K562 (cell line): ENCODE results near the gene OR2B2. TPM values are rescaled to one million over a fixed set of nuclear protein-coding genes. Genes with fewer than 3 reads are reported as not detected.

Source experiments
- BCOR ChIP-seq: fragments of 450-650 bp; IDR thresholded peaks from 2 replicates; pipeline ENCODE4 v1.6.1; 2016
- CBX8 ChIP-seq: fragments of 200-600 bp; sonication (generic); IDR thresholded peaks from 2 replicates; pipeline ENCODE4 v1.6.1; 2012; ENCODE audit warnings: borderline replicate concordance, mixed run types, low read depth, mild to moderate bottlenecking, moderate library complexity, mixed read lengths, low read length, control low read depth, inconsistent platforms; ENCODE audit not compliant: poor library complexity, severe bottlenecking; ENCODE audit errors: extremely low read depth
- ETV6 ChIP-seq, 3 experiments: fragments of 150-350 bp in 1 of 3; sonication (generic) in 1 of 3; formaldehyde crosslinking in 1 of 3; IDR thresholded peaks; 2 replicates each; pipeline versions ENCODE4 v1.6.1 to v1.8.0; 2014 to 2022; ENCODE audit warnings: borderline replicate concordance in 2 of 3, low read depth in 2 of 3, antibody characterized with exemption in 1 of 3, low read length in 1 of 3, mild to moderate bottlenecking in 1 of 3, missing genetic modification reagents in 1 of 3
- HCFC1 ChIP-seq: IDR thresholded peaks from 2 replicates; pipeline ENCODE4 v1.6.1; 2012; ENCODE audit warnings: low read depth, low read length, improper control_type of control experiment
- MAZ ChIP-seq, 2 experiments: fragments of 450-650 bp in 1 of 2; sonication (generic) in 1 of 2; formaldehyde crosslinking; IDR thresholded peaks in 1 of 2; conservative IDR thresholded peaks in 1 of 2; 2 replicates each; pipeline versions ENCODE4 v1.4.0 to v1.5.0; 2020; ENCODE audit warnings: mild to moderate bottlenecking in 1 of 2, missing genetic modification reagents in 1 of 2
- MTA3 ChIP-seq: fragments of 450-650 bp; formaldehyde crosslinking; IDR thresholded peaks from 2 replicates; pipeline ENCODE4 v1.6.1; 2017; ENCODE audit warnings: mild to moderate bottlenecking, borderline replicate concordance
- REST ChIP-seq, 2 experiments: fragments of 450-650 bp; formaldehyde crosslinking in 1 of 2; IDR thresholded peaks; 2 replicates each; pipeline versions ENCODE4 v1.4.0 to v1.6.1; 2014 to 2020; ENCODE audit warnings: mild to moderate bottlenecking in 2 of 2, borderline replicate concordance in 1 of 2, low read depth in 1 of 2
- RHOXF2B ChIP-seq: fragments of 250-450 bp; sonication (Bioruptor Pico); conservative IDR thresholded peaks from 2 replicates; pipeline ENCODE4 v1.5.1; 2021
- RNF2 ChIP-seq: sonication (generic); IDR thresholded peaks from 2 replicates; pipeline ENCODE4 v1.6.1; 2016
- ZBTB1 ChIP-seq: sonication (generic); formaldehyde crosslinking; IDR thresholded peaks from 2 replicates; pipeline ENCODE4 v1.8.1; 2023; ENCODE audit warnings: missing genetic modification reagents, low read depth, mild to moderate bottlenecking, borderline replicate concordance
- ZNF584 ChIP-seq: fragments of 200-800 bp; sonication (Bioruptor generic); IDR thresholded peaks from 2 replicates; pipeline ENCODE4 v1.6.1; 2016; ENCODE audit warnings: low read depth, mild to moderate bottlenecking, missing genetic modification characterization, missing compliant biosample characterization
- polyA plus RNA-seq, 8 experiments: library from polyadenylated mRNA; depleted of rRNA in 4 of 8; stranded (reverse) in 5 of 8; unstranded in 3 of 8; fragments of >200 nt; fragmentation: Nextera tagmentation in 2 of 8; fragmentation: Illumina TruSeq in 1 of 8; extraction: Ambion mirVana in 2 of 8; extraction: Trizol in 1 of 8; gene quantifications; 2 replicates each; pipeline versions ENCODE4 v1.2.1 to v1.2.3, GENCODE V29; 2011 to 2014; ENCODE audit warnings: inconsistent platforms in 1 of 8, missing spikeins in 1 of 8
- total RNA-seq, 7 experiments: library from RNA; depleted of rRNA in 6 of 7; stranded (reverse); fragments of >200 nt in 6 of 7; fragmentation: Illumina TruSeq in 2 of 7; extraction: Trizol in 2 of 7; gene quantifications; 2 replicates each; pipeline versions ENCODE4 v1.2.1 to v1.2.3, GENCODE V29; 2011 to 2021; ENCODE audit warnings: low replicate concordance in 1 of 7
- TF ChIP-seq, protein P1 (sequence below): sonication (generic); formaldehyde crosslinking; IDR thresholded peaks from 2 replicates; pipeline ENCODE4 v1.8.0; 2022; ENCODE audit warnings: mild to moderate bottlenecking, low read depth, missing genetic modification reagents
- TF ChIP-seq, protein P2 (sequence below): IDR thresholded peaks from 2 replicates; pipeline ENCODE4 v1.6.1; 2011; ENCODE audit not compliant: insufficient read length; ENCODE audit errors: extremely low read depth

OR2B2 gene
- total and polyA plus RNA-seq, 9 of the 15 experiments (the other 6 are each of a cell fraction or from before 2014, with no cell fraction given): 0.24 TPM; not detected in 8

- TF ChIP-seq BCOR (peak; percentile 45; the same call in 1 of the 2 replicates), HCFC1 (no peak), MTA3 (peak; percentile 95), ETV6 (IDR thresholded peaks at IDR 0.05; ENCODE audit: borderline replicate concordance in 1 of 2, low read depth in 2 of 2, low read length in 1 of 2) (no peak), ETV6 (CRISPR knock-in tag; IDR thresholded peaks at IDR 0.05; ENCODE audit: borderline replicate concordance) (no peak), ZNF584 (CRISPR knock-in tag) (0 out of 2 replicates have a peak, but pooled peaks have one; percentile 55), MAZ (CRISPR knock-in tag; conservative IDR thresholded peaks at IDR 0.05 in 1 of 2, IDR thresholded peaks at IDR 0.05 in 1 of 2) (peak; percentile 2 to 51; a peak in 1 of 4 replicates), RNF2 (0 out of 2 replicates have a peak, but pooled peaks have one; percentile 69), CBX8 (no peak), ZBTB1 (CRISPR knock-in tag) (peak; percentile 49; the same call in 1 of the 2 replicates), RHOXF2B (peak; percentile 56; the same call in 1 of the 2 replicates), REST (IDR thresholded peaks at IDR 0.05; ENCODE audit: borderline replicate concordance) (no peak; the same call in 1 of the 2 replicates), REST (CRISPR knock-in tag; IDR thresholded peaks at IDR 0.05; ENCODE audit: low read depth) (no peak)
- TF ChIP-seq, protein P1, sequence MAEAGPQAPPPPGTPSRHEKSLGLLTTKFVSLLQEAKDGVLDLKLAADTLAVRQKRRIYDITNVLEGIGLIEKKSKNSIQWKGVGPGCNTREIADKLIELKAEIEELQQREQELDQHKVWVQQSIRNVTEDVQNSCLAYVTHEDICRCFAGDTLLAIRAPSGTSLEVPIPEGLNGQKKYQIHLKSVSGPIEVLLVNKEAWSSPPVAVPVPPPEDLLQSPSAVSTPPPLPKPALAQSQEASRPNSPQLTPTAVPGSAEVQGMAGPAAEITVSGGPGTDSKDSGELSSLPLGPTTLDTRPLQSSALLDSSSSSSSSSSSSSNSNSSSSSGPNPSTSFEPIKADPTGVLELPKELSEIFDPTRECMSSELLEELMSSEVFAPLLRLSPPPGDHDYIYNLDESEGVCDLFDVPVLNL (CRISPR knock-in tag): 0 out of 2 replicates have a peak, but pooled peaks have one; percentile 59
- TF ChIP-seq, protein P2, sequence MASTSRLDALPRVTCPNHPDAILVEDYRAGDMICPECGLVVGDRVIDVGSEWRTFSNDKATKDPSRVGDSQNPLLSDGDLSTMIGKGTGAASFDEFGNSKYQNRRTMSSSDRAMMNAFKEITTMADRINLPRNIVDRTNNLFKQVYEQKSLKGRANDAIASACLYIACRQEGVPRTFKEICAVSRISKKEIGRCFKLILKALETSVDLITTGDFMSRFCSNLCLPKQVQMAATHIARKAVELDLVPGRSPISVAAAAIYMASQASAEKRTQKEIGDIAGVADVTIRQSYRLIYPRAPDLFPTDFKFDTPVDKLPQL: peak; percentile 77
These were observed 21.5 kb downstream of the OR2B2 start (continued) for GRCh38 chr6:27890445-27891319.
